ENCODE measurements around the gene CDK9.
A peak's percentile ranks its signal among the peaks of the same experiment; 100 is the strongest.
"Not testable (repeated sequence)": the region's sequence is repeated elsewhere in the genome, so short reads cannot be mapped to it uniquely, and the experiment has no call there.

The CDK9 gene

GRCh38 chr9:127785933-127786772, at the start of gene CDK9:
Gene CDK9 (plus strand): TSS chr9:127786034. CDS start chr9:127786149, 115 bp downstream.
- DNase-seq = peak; percentile 91

GRCh38 chr9:127738666-127739065, 47.2 kb upstream of the CDK9 start:
- DNase-seq = no peak

GRCh38 chr9:127739614-127740330, 46.1 kb upstream of the CDK9 start:
- no peak for DNase-seq

- no peak for DNase-seq
Measured at GRCh38 chr9:127741831-127742434, 43.9 kb upstream of the CDK9 start.

- DNase-seq = no peak
Measured at GRCh38 chr9:127742435-127743088, 43.3 kb upstream of the CDK9 start.

GRCh38 chr9:127744398-127745110, 41.3 kb upstream of the CDK9 start:
- no peak for DNase-seq

GRCh38 chr9:127746959-127747569, 38.8 kb upstream of the CDK9 start:
- peak; percentile 61 for DNase-seq

- DNase-seq = no peak
Measured at GRCh38 chr9:127749090-127749787, 36.6 kb upstream of the CDK9 start.

GRCh38 chr9:127751269-127752054, 34.4 kb upstream of the CDK9 start:
- DNase-seq = no peak

GRCh38 chr9:127753148-127753547, 32.7 kb upstream of the CDK9 start:
- no peak for DNase-seq

GRCh38 chr9:127753622-127754021, 32.2 kb upstream of the CDK9 start:
- DNase-seq = no peak

GRCh38 chr9:127754099-127755060, 31.5 kb upstream of the CDK9 start:
- DNase-seq = no peak

- DNase-seq = no peak
Measured at GRCh38 chr9:127755061-127756060, 30.5 kb upstream of the CDK9 start.

GRCh38 chr9:127756233-127756632, 29.6 kb upstream of the CDK9 start:
- DNase-seq = no peak

GRCh38 chr9:127756776-127757175, 29.1 kb upstream of the CDK9 start:
- not testable (repeated sequence) for DNase-seq

- no peak for DNase-seq
Measured at GRCh38 chr9:127758843-127759242, 27.0 kb upstream of the CDK9 start.

GRCh38 chr9:127761061-127761460, 24.8 kb upstream of the CDK9 start:
- DNase-seq = no peak

GRCh38 chr9:127761491-127761956, 24.3 kb upstream of the CDK9 start:
- no peak for DNase-seq

All from CD4-positive, alpha-beta T cell treated with Interleukin-6 for 4 hours (primary cell).